Measurements from ENCODE around the gene THOC1. TPM values are rescaled to one million over a fixed set of nuclear protein-coding genes. Genes with fewer than 3 reads are reported as not detected.

The THOC1 gene
- total and polyA plus RNA-seq, 2 of the 4 experiments (the other 2 are of a cell fraction) = 13.3 to 15.8 TPM

DNA sequence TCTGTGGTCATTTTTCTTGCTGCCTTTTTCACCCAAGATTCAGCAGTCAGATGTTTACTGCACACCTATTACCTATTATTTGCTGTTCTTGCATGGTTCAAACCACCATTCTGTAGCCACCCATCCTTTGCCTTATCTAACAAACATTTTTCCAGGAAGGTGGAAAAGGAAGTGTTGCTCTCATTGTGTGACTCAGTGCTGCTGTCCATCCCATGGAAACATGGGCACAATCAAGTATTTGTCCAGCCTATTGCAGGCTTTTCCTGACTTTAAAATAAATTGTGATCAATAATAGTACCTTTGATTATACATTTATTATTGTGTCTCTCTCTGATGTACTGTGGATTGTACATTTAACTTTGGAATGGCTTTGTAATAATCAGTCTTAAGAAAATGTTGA lies 56.3 kb downstream of the THOC1 start:
- peaks cover 30% of the 10 kb centered on the region for H3K36me3 ChIP-seq (ENCODE audit: control insufficient read depth, insufficient read depth, low read length)
- dilution Hi-C loops (cut with HindIII; ENCODE audit: low sequenced_read_pairs, unreplicated experiment) (no loop called here), in situ Hi-C loops (cut with MboI; ENCODE audit: low sequenced_read_pairs) (no loop called here), intact Hi-C loops (cut with micrococcal nuclease) (no loop called here)
- H4K5ac ChIP-seq (ENCODE audit: low read depth, low read length) = no peak overlapping the region
- H3K9ac ChIP-seq (ENCODE audit: low read depth, low read length) = no peak overlapping the region
- H3K4me1 ChIP-seq (ENCODE audit: control insufficient read depth, insufficient read depth, low read length) = no peaks in the 10 kb centered on the region
- H3K9me3 ChIP-seq (ENCODE audit: control insufficient read depth, insufficient read depth, low read length) = no peaks in the 10 kb centered on the region
- H3K4ac ChIP-seq (ENCODE audit: low read depth, low read length) = no peak overlapping the region
- no peak overlapping the region for H3K18ac ChIP-seq (ENCODE audit: low read depth, low read length)
- H2BK120ac ChIP-seq (ENCODE audit: low read depth, low read length) = no peak overlapping the region
- no peak overlapping the region for H2AK9ac ChIP-seq (replicated peaks; ENCODE audit: low read depth, low read length, poor library complexity)
- H3K79me1 ChIP-seq (ENCODE audit: low read depth in 1 of 2, low read length in 2 of 2) = peaks cover 6 to 8% of the 10 kb centered on the region in 2 experiments
- no peak overlapping the region for H2AK5ac ChIP-seq (ENCODE audit: low read depth, low read length)
- H2AFZ ChIP-seq (replicated peaks; ENCODE audit: low read length, poor library complexity) = no peak overlapping the region
- H4K8ac ChIP-seq (ENCODE audit: low read depth in 2 of 2, low read length in 2 of 2) = no peak overlapping the region
- TSS peak; percentile 52 for BruUV-seq (replicated peaks)
- DNase-seq (no peak), ATAC-seq (ENCODE audit: low read depth) (no peak)
- no peak overlapping the region for H2BK15ac ChIP-seq (ENCODE audit: low read depth, low read length)
- H4K20me1 ChIP-seq (ENCODE audit: insufficient read depth, low read length) = no peaks in the 10 kb centered on the region
- no peak overlapping the region for H2BK20ac ChIP-seq (ENCODE audit: low read depth, low read length)
- no peak overlapping the region for H3K56ac ChIP-seq (ENCODE audit: extremely low read depth, insufficient read depth, low read length)
- no peaks in the 10 kb centered on the region; the same call in 1 of the 2 replicates for H3K9me1 ChIP-seq (ENCODE audit: insufficient read depth, low read length)
- no peak overlapping the region for H4K91ac ChIP-seq (ENCODE audit: insufficient read depth, low read depth, low read length)
- no peak overlapping the region for H3K4me2 ChIP-seq (ENCODE audit: low read depth, low read length)
- H2BK5ac ChIP-seq (ENCODE audit: low read depth, low read length, poor library complexity, severe bottlenecking) = no peak overlapping the region
- no peak overlapping the region for H3K4me3 ChIP-seq (ENCODE audit: insufficient read depth, low read depth, low read length)
- no peak overlapping the region for H3K14ac ChIP-seq (replicated peaks; ENCODE audit: low read depth, low read length)
- POLR2A ChIA-PET (ENCODE audit: unreplicated experiment) = no interaction called here
- TF ChIP-seq, protein P1, sequence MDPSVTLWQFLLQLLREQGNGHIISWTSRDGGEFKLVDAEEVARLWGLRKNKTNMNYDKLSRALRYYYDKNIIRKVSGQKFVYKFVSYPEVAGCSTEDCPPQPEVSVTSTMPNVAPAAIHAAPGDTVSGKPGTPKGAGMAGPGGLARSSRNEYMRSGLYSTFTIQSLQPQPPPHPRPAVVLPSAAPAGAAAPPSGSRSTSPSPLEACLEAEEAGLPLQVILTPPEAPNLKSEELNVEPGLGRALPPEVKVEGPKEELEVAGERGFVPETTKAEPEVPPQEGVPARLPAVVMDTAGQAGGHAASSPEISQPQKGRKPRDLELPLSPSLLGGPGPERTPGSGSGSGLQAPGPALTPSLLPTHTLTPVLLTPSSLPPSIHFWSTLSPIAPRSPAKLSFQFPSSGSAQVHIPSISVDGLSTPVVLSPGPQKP (IDR thresholded peaks at IDR 0.05; ENCODE audit: borderline replicate concordance, low read depth, low read length) = no peak
- TF ChIP-seq MAZ (IDR thresholded peaks at IDR 0.05; ENCODE audit: borderline replicate concordance, low read depth, low read length) (no peak), NFE2L2 (IDR thresholded peaks at IDR 0.05; ENCODE audit: low read depth, low read length) (no peak), RFX5 (IDR thresholded peaks at IDR 0.05; ENCODE audit: low read depth, low read length) (no peak), BHLHE40 (IDR thresholded peaks at IDR 0.05; ENCODE audit: low read depth, low read length) (no peak), MAFK (IDR thresholded peaks at IDR 0.05; ENCODE audit: low read depth, low read length) (no peak), SMC3 (IDR thresholded peaks at IDR 0.05; ENCODE audit: low read depth, low read length) (no peak), CEBPB (IDR thresholded peaks at IDR 0.05; ENCODE audit: low read depth, low read length) (no peak), MXI1 (IDR thresholded peaks at IDR 0.05; ENCODE audit: borderline replicate concordance, low read depth, low read length) (no peak), CHD1 (IDR thresholded peaks at IDR 0.05; ENCODE audit: low read depth, low read length) (no peak), RAD21 (IDR thresholded peaks at IDR 0.05; ENCODE audit: low read length) (no peak), POLR2A (IDR thresholded peaks at IDR 0.05; ENCODE audit: low read depth, low read length) (no peak), RCOR1 (IDR thresholded peaks at IDR 0.05; ENCODE audit: insufficient replicate concordance, low read length) (no peak), FOS (IDR thresholded peaks at IDR 0.05; ENCODE audit: low read depth, low read length) (no peak)
- TF ChIP-seq, protein P2, sequence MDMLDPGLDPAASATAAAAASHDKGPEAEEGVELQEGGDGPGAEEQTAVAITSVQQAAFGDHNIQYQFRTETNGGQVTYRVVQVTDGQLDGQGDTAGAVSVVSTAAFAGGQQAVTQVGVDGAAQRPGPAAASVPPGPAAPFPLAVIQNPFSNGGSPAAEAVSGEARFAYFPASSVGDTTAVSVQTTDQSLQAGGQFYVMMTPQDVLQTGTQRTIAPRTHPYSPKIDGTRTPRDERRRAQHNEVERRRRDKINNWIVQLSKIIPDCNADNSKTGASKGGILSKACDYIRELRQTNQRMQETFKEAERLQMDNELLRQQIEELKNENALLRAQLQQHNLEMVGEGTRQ (IDR thresholded peaks at IDR 0.05; ENCODE audit: low read depth, low read length) = no peak
- TF ChIP-seq, protein P3, sequence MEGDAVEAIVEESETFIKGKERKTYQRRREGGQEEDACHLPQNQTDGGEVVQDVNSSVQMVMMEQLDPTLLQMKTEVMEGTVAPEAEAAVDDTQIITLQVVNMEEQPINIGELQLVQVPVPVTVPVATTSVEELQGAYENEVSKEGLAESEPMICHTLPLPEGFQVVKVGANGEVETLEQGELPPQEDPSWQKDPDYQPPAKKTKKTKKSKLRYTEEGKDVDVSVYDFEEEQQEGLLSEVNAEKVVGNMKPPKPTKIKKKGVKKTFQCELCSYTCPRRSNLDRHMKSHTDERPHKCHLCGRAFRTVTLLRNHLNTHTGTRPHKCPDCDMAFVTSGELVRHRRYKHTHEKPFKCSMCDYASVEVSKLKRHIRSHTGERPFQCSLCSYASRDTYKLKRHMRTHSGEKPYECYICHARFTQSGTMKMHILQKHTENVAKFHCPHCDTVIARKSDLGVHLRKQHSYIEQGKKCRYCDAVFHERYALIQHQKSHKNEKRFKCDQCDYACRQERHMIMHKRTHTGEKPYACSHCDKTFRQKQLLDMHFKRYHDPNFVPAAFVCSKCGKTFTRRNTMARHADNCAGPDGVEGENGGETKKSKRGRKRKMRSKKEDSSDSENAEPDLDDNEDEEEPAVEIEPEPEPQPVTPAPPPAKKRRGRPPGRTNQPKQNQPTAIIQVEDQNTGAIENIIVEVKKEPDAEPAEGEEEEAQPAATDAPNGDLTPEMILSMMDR (conservative IDR thresholded peaks at IDR 0.05; ENCODE audit: low read depth, low read length) = no peak
- H3K27me3 ChIP-seq (ENCODE audit: control insufficient read depth, insufficient read depth, low read length) = no peaks in the 10 kb centered on the region
- no peak overlapping the region for H3K27ac ChIP-seq (ENCODE audit: insufficient read depth, low read length)
- CTCF ChIA-PET = no interaction called here
- no peak overlapping the region for H3K23ac ChIP-seq (ENCODE audit: low read depth, low read length)
